Neural progenitor cell (in vitro differentiated cells): ENCODE data around the gene CEP128. TPM values are rescaled to one million over a fixed set of nuclear protein-coding genes. Genes with fewer than 3 reads are reported as not detected.

ENCODE experiments used
- DNase-seq: peaks from one replicate; pipeline ENCODE4 v3.0.0-alpha.2; 2016; ENCODE audit warnings: low spot score
- H2AFZ ChIP-seq: fragments of 200-600 bp; sonication (generic); replicated peaks from 2 replicates; pipeline ENCODE4 v1.6.1; 2016; ENCODE audit warnings: antibody characterized with exemption
- H3F3A ChIP-seq: fragments of 200-600 bp; sonication (generic); 2 replicates; pipeline ENCODE4 v1.6.1; 2016; ENCODE audit warnings: antibody characterized with exemption, low read depth
- H3K27ac ChIP-seq: fragments of 200-600 bp; sonication (generic); 2 replicates; pipeline ENCODE4 v1.5.1; 2016; ENCODE audit warnings: mild to moderate bottlenecking
- H3K27me3 ChIP-seq: fragments of 200-600 bp; sonication (generic); 2 replicates; pipeline ENCODE4 v1.6.1; 2016; ENCODE audit warnings: mild to moderate bottlenecking, moderate library complexity
- H3K36me3 ChIP-seq: fragments of 200-600 bp; sonication (generic); 2 replicates; pipeline ENCODE4 v1.5.1; 2016
- H3K4me1 ChIP-seq: fragments of 200-600 bp; sonication (generic); 2 replicates; pipeline ENCODE4 v1.6.1; 2016; ENCODE audit warnings: mixed run types
- H3K4me2 ChIP-seq: fragments of 200-600 bp; sonication (generic); 2 replicates; pipeline ENCODE4 v1.6.1; 2016
- H3K4me3 ChIP-seq: fragments of 200-600 bp; sonication (generic); 2 replicates; pipeline ENCODE4 v1.5.1; 2016
- H3K79me2 ChIP-seq: fragments of 200-600 bp; sonication (generic); 2 replicates; pipeline ENCODE4 v1.6.1; 2016; ENCODE audit warnings: low read depth
- H3K9ac ChIP-seq: fragments of 200-600 bp; sonication (generic); 2 replicates; pipeline ENCODE4 v1.6.1; 2016
- H3K9me3 ChIP-seq: fragments of 200-600 bp; sonication (generic); 2 replicates; pipeline ENCODE4 v1.5.1; 2016; ENCODE audit warnings: low read depth
- H4K20me1 ChIP-seq: fragments of 200-600 bp; sonication (generic); 2 replicates; pipeline ENCODE4 v1.6.1; 2016; ENCODE audit warnings: low read depth
- H3K27ac Mint-ChIP-seq: 3 replicates; pipeline ENCODE4 v1.8.0; 2021; ENCODE audit warnings: mixed read lengths
- H3K27me3 Mint-ChIP-seq: 2 replicates; pipeline ENCODE4 v1.8.0; 2022; ENCODE audit warnings: low read depth, mild to moderate bottlenecking, inconsistent platforms, moderate library complexity, mixed read lengths; ENCODE audit not compliant: insufficient read depth
- H3K36me3 Mint-ChIP-seq: 3 replicates; pipeline ENCODE4 v1.8.0; 2021; ENCODE audit warnings: mixed read lengths
- H3K4me1 Mint-ChIP-seq: 3 replicates; pipeline ENCODE4 v1.8.0; 2021; ENCODE audit warnings: mixed read lengths
- H3K4me3 Mint-ChIP-seq: 3 replicates; pipeline ENCODE4 v1.8.0; 2021; ENCODE audit warnings: mild to moderate bottlenecking, moderate library complexity, mixed read lengths
- H3K9me3 Mint-ChIP-seq: 3 replicates; pipeline ENCODE4 v1.8.0; 2020; ENCODE audit warnings: mixed read lengths
- EZH2 ChIP-seq: fragments of 200-600 bp; sonication (generic); IDR thresholded peaks from 2 replicates; pipeline ENCODE4 v1.6.1; 2017; ENCODE audit warnings: antibody characterized with exemption, mild to moderate bottlenecking, moderate library complexity
- EZH2phosphoT487 ChIP-seq: fragments of 200-600 bp; sonication (generic); IDR thresholded peaks from 2 replicates; pipeline ENCODE4 v1.6.1; 2017; ENCODE audit warnings: antibody characterized with exemption
- total RNA-seq: library from RNA; depleted of rRNA; stranded (reverse); fragments of >200 nt; gene quantifications from 2 replicates; pipeline ENCODE4 v1.2.3, GENCODE V29; 2015; ENCODE audit warnings: low replicate concordance
- TF ChIP-seq, protein P1 (sequence below): fragments of 200-600 bp; sonication (generic); IDR thresholded peaks from 2 replicates; pipeline ENCODE4 v1.5.1; 2017; ENCODE audit warnings: antibody characterized with exemption, mild to moderate bottlenecking

The CEP128 gene
- total RNA-seq, 1 donor from 2014 or later, result 12.1 TPM

DNA sequence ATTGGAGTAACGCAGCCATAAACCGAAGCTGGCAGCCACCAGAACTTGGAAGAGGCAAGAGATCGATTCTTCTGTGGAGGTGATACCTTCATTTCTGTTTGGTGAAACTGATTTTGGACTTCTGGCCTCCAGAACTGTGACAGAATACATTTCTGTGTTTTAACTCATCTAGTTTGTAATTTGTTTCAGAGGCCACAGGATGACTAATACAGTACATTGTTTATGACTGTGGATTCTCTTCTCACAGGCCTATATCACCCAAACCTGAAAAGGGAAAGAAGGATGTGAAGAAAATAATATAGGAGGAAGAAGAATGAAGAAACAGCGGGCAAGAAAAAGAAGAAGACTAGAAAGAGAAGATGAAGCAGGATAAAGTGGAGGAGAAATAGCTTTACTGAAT lies 466.5 kb downstream of the CEP128 start:
- H3K4me2 ChIP-seq, result no peak overlapping the region
- no peaks in the 10 kb centered on the region for H4K20me1 ChIP-seq
- H3K9me3 ChIP-seq, result no peaks in the 10 kb centered on the region
- H3K4me1 ChIP-seq, result no peaks in the 10 kb centered on the region
- H3K4me3 Mint-ChIP-seq, result no peak overlapping the region
- H3K9ac ChIP-seq, result no peak overlapping the region
- H3K27me3 Mint-ChIP-seq, result peaks cover 4% of the 10 kb centered on the region
- TF ChIP-seq EZH2phosphoT487 (no peak), EZH2 (no peak)
- TF ChIP-seq, protein P1, sequence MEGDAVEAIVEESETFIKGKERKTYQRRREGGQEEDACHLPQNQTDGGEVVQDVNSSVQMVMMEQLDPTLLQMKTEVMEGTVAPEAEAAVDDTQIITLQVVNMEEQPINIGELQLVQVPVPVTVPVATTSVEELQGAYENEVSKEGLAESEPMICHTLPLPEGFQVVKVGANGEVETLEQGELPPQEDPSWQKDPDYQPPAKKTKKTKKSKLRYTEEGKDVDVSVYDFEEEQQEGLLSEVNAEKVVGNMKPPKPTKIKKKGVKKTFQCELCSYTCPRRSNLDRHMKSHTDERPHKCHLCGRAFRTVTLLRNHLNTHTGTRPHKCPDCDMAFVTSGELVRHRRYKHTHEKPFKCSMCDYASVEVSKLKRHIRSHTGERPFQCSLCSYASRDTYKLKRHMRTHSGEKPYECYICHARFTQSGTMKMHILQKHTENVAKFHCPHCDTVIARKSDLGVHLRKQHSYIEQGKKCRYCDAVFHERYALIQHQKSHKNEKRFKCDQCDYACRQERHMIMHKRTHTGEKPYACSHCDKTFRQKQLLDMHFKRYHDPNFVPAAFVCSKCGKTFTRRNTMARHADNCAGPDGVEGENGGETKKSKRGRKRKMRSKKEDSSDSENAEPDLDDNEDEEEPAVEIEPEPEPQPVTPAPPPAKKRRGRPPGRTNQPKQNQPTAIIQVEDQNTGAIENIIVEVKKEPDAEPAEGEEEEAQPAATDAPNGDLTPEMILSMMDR, result no peak
- peaks cover 4% of the 10 kb centered on the region for H3K36me3 Mint-ChIP-seq
- no peaks in the 10 kb centered on the region for H3F3A ChIP-seq
- H3K9me3 Mint-ChIP-seq, result peaks cover 10% of the 10 kb centered on the region
- no peaks in the 10 kb centered on the region for H3K4me1 Mint-ChIP-seq
- H3K27ac ChIP-seq, result no peak overlapping the region
- no peak overlapping the region for H2AFZ ChIP-seq
- no peak for DNase-seq
- H3K79me2 ChIP-seq, result no peaks in the 10 kb centered on the region
- H3K36me3 ChIP-seq, result no peaks in the 10 kb centered on the region
- no peaks in the 10 kb centered on the region for H3K27me3 ChIP-seq
- no peak overlapping the region for H3K4me3 ChIP-seq
- no peak overlapping the region for H3K27ac Mint-ChIP-seq

DNA sequence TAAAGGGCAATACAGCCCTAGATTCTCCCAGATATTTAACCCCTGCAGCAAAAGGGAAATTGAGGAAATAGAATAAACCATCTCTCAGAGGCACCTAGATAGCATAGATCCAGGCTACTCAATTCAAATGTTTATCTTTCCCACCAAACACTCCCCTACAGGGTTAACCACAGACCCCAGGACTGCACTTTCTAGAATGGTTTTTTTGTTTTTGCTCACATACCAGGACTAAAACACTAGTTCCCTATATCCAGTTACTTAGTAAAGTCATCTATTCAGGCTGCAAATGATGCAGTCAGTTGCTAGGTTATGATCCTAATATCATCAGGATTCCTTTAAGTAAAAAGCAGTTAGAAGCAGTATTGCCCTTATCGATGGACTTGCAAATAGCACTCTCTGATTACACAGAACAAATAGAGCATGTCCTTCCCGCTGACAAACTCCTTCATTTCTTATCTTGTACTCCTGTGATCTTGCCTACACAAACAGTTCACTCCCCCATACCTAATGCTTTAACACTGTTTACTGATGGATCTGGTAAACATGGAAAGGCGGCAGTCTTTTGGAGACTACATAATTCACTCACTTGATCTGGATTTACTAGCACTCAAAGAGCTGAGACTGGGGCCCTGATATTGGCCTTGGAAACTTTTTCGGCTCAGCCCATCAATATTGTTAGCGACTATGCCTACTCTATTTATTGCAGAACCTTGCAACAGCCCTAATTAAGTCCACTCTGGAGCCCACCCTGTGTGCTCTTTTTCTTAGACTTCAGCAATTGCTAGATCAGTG lies 473.0 kb downstream of the CEP128 start:
- Histone ChIP-seq H3K27ac (no peak overlapping the region), H3K36me3 (no peaks in the 10 kb centered on the region), H3F3A (peaks cover 10% of the 10 kb centered on the region), H3K4me3 (no peak overlapping the region), H3K4me2 (no peak overlapping the region), H3K9ac (no peak overlapping the region), H4K20me1 (no peaks in the 10 kb centered on the region), H2AFZ (no peak overlapping the region), H3K4me1 (no peaks in the 10 kb centered on the region), H3K9me3 (no peaks in the 10 kb centered on the region), H3K79me2 (no peaks in the 10 kb centered on the region), H3K27me3 (no peaks in the 10 kb centered on the region)
- Mint-ChIP-seq H3K27ac (no peak overlapping the region), H3K27me3 (peaks cover 7% of the 10 kb centered on the region), H3K9me3 (peaks cover 8% of the 10 kb centered on the region), H3K36me3 (no peaks in the 10 kb centered on the region), H3K4me3 (no peak overlapping the region), H3K4me1 (peaks cover 8% of the 10 kb centered on the region)
- no peak for DNase-seq
- TF ChIP-seq EZH2 (no peak), EZH2phosphoT487 (no peak)
- TF ChIP-seq, protein P1, result no peak

DNA sequence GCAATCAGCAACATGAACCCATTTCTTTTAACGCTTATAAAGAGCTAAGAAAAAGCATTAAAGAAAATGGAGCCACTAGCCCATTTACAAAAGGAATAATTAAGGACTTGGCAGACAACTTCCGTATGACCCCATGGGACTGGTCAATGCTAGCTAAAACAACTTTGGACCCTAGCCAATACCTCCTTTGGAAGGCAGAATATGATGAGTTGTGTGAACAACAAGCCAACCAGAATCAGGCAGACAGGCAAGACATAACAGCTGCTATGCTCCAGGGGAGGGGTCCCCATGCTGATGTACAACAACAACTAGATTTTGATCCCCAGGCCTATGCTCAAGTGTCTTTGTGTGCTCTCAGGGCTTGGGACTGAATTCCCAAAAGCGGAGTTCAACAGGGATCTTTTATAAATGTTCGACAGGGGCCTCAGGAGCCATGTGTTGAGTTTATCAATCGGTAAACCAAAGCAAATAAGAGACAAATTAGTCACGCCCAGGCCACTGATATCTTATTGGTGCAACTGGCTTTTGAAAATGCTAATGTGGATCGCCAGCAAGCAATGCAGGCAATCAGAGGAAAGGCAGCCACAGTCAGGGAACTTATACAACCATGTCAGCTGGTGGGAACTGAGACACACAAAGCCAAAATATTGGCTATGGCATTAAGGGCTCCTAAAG lies 475.9 kb downstream of the CEP128 start:
- H3K27ac Mint-ChIP-seq, result no peak overlapping the region
- no peaks in the 10 kb centered on the region for H3K36me3 Mint-ChIP-seq
- H3K27ac ChIP-seq, result no peak overlapping the region
- TF ChIP-seq EZH2phosphoT487, result no peak
- TF ChIP-seq, protein P1, result no peak
- no peak overlapping the region for H3K4me3 ChIP-seq
- H3K4me3 Mint-ChIP-seq, result no peak overlapping the region
- H3K4me1 ChIP-seq, result no peaks in the 10 kb centered on the region
- no peaks in the 10 kb centered on the region for H3K9me3 ChIP-seq
- no peaks in the 10 kb centered on the region for H4K20me1 ChIP-seq
- no peaks in the 10 kb centered on the region for H3K79me2 ChIP-seq
- no peaks in the 10 kb centered on the region for H3K27me3 ChIP-seq
- peaks cover 10% of the 10 kb centered on the region for H3F3A ChIP-seq
- no peak overlapping the region for H3K4me2 ChIP-seq
- no peaks in the 10 kb centered on the region for H3K36me3 ChIP-seq
- DNase-seq, result no peak
- H3K9ac ChIP-seq, result no peak overlapping the region
- H3K27me3 Mint-ChIP-seq, result peaks cover 3% of the 10 kb centered on the region
- H3K9me3 Mint-ChIP-seq, result no peaks in the 10 kb centered on the region
- H2AFZ ChIP-seq, result no peak overlapping the region
- H3K4me1 Mint-ChIP-seq, result peaks cover 8% of the 10 kb centered on the region
